Panc1 (cell line): Measurements from ENCODE around the gene TMCC1. TPM values are rescaled to one million over a fixed set of nuclear protein-coding genes. Genes with fewer than 3 reads are reported as not detected.

Source experiments
- ATAC-seq: fragments of 200-7000 bp; cut with Tn5 transposase; 2 replicates; pipeline ENCODE4 v1.9.1; 2020; ENCODE audit warnings: mild to moderate bottlenecking, moderate library complexity
- BruUV-seq: library from RNA; stranded (reverse); fragments of 400-500 nt; replicated peaks from 2 replicates; lab custom pipeline; 2021; lab: Mats Ljungman, UMichigan
- CTCF ChIA-PET: fragments of 300-600 bp; sonication (Branson Sonifier 250); formaldehyde crosslinking; loops from one replicate; lab custom pipeline; 2022; ENCODE audit warnings: antibody characterized with exemption; lab: Charles Lee
- POLR2A ChIA-PET: fragments of 300-600 bp; sonication (Branson Sonifier 250); formaldehyde crosslinking; loops from one replicate; lab custom pipeline; 2022; ENCODE audit warnings: antibody characterized with exemption; lab: Charles Lee
- DNase-seq: peaks from one replicate; pipeline ENCODE4 v3.0.0-alpha.2; 2010; ENCODE audit warnings: low read depth, low spot score
- H3K27ac ChIP-seq: 2 replicates; pipeline ENCODE4 v1.5.1; 2011; ENCODE audit warnings: mild to moderate bottlenecking, low read length, inconsistent platforms
- H3K27me3 ChIP-seq: fragments of 200-500 bp; sonication (Bioruptor generic); 2 replicates; pipeline ENCODE4 v1.6.0; 2014; ENCODE audit warnings: low read length, inconsistent platforms; ENCODE audit not compliant: control insufficient read depth, insufficient read depth
- H3K36me3 ChIP-seq: fragments of 200-500 bp; sonication (Bioruptor generic); 2 replicates; pipeline ENCODE4 v1.5.1; 2014; ENCODE audit warnings: inconsistent platforms, mild to moderate bottlenecking, low read length, moderate library complexity; ENCODE audit not compliant: control insufficient read depth, insufficient read depth
- H3K4me1 ChIP-seq: 2 replicates; pipeline ENCODE4 v1.5.1; 2011; ENCODE audit warnings: inconsistent platforms, mild to moderate bottlenecking, low read length, moderate library complexity; ENCODE audit not compliant: control insufficient read depth, insufficient read depth
- H3K4me3 ChIP-seq, 2 experiments: 2 replicates each; pipeline ENCODE4 v1.5.1; 2011 to 2012; ENCODE audit warnings: low read depth in 2 of 2, low read length in 2 of 2, mild to moderate bottlenecking in 2 of 2, inconsistent platforms in 1 of 2, moderate library complexity in 1 of 2
- H3K9me3 ChIP-seq: fragments of 200-500 bp; sonication (Bioruptor generic); 2 replicates; pipeline ENCODE4 v1.5.1; 2014; ENCODE audit warnings: low read depth, mild to moderate bottlenecking, inconsistent platforms, low read length, moderate library complexity; ENCODE audit not compliant: control insufficient read depth, insufficient read depth
- CTCF ChIP-seq: fragments of 450-650 bp; IDR thresholded peaks from 2 replicates; pipeline ENCODE4 v1.5.1; 2017; ENCODE audit warnings: mild to moderate bottlenecking
- POLR2AphosphoS5 ChIP-seq: IDR thresholded peaks from 2 replicates; pipeline ENCODE4 v1.6.1; 2012; ENCODE audit warnings: mild to moderate bottlenecking, low read depth, low read length, moderate library complexity
- REST ChIP-seq, 2 experiments: IDR thresholded peaks; 2 replicates each; pipeline ENCODE4 v1.6.1; 2011 to 2012; ENCODE audit warnings: low read depth in 2 of 2, control low read depth in 1 of 2, low read length in 1 of 2, mild to moderate bottlenecking in 1 of 2, moderate library complexity in 1 of 2; ENCODE audit not compliant: insufficient read depth in 1 of 2
- SIN3A ChIP-seq: IDR thresholded peaks from 2 replicates; pipeline ENCODE4 v1.6.1; 2012; ENCODE audit warnings: low read depth, mild to moderate bottlenecking, low read length, moderate library complexity, borderline replicate concordance; ENCODE audit not compliant: insufficient read depth
- TCF7L2 ChIP-seq: IDR thresholded peaks from 2 replicates; pipeline ENCODE4 v1.6.1; 2011; ENCODE audit warnings: mild to moderate bottlenecking, low read depth, low read length, inconsistent platforms
- in situ Hi-C: cut with HindIII; loops from 2 replicates; pipeline ENCODE4 v1.10.0; 2016; ENCODE audit warnings: low sequenced_read_pairs, low pct_unique_long_range_greater_than_20kb
- intact Hi-C: fragments of 100-400 bp; cut with micrococcal nuclease; formaldehyde crosslinking; loops from one replicate; pipeline ENCODE4 v1.10.0; 2022; ENCODE audit not compliant: unreplicated experiment
- total RNA-seq: library from RNA; stranded (reverse); gene quantifications from one replicate; pipeline ENCODE4 v1.2.1, GENCODE V29; 2021; ENCODE audit not compliant: unreplicated experiment

TMCC1 gene
- total RNA-seq, 1 experiment from 2014 or later = 33.2 TPM

- no peak for ATAC-seq
Observed at GRCh38 chr3:129690963-129691362, 202.5 kb downstream of the TMCC1 start.

GRCh38 chr3:129690406-129690805 lies 203.1 kb downstream of the TMCC1 start:
- intact Hi-C loops (no loop called here), in situ Hi-C loops (no loop called here)
- BruUV-seq = no TSS peak
- POLR2A ChIA-PET = no interaction called here
- no peaks in the 10 kb centered on the region for H3K27me3 ChIP-seq
- no peak overlapping the region for H3K4me3 ChIP-seq
- peaks cover 10% of the 10 kb centered on the region for H3K4me1 ChIP-seq
- peak; percentile 28 for DNase-seq
- H3K27ac ChIP-seq = no peak overlapping the region
- no peaks in the 10 kb centered on the region for H3K9me3 ChIP-seq
- no peaks in the 10 kb centered on the region for H3K36me3 ChIP-seq
- peak; percentile 86 for ATAC-seq
- TF ChIP-seq TCF7L2 = no peak
- no peak for TF ChIP-seq SIN3A
- no peak for TF ChIP-seq REST (IDR thresholded peaks at IDR 0.05; ENCODE audit: insufficient read depth in 1 of 2, low read depth in 2 of 2, low read length in 1 of 2)
- TF ChIP-seq CTCF = no peak
- no peak for TF ChIP-seq POLR2AphosphoS5
- CTCF ChIA-PET = no interaction called here

More at GRCh38 chr3:129690963-129691362, 202.5 kb downstream of the TMCC1 start:
- Histone ChIP-seq H3K27ac (no peak overlapping the region), H3K27me3 (no peaks in the 10 kb centered on the region), H3K4me1 (peaks cover 10% of the 10 kb centered on the region), H3K36me3 (no peaks in the 10 kb centered on the region), H3K9me3 (no peaks in the 10 kb centered on the region), H3K4me3 (no peak overlapping the region)
- ChIA-PET CTCF (no interaction called here), POLR2A (no interaction called here)
- intact Hi-C loops (no loop called here), in situ Hi-C loops (no loop called here)
- BruUV-seq = no TSS peak
- TF ChIP-seq TCF7L2 (no peak), REST (IDR thresholded peaks at IDR 0.05; ENCODE audit: insufficient read depth in 1 of 2, low read depth in 2 of 2, low read length in 1 of 2) (no peak), CTCF (no peak), POLR2AphosphoS5 (no peak)
- no peak for DNase-seq
